Breast epithelium (tissue), 4 donors: ENCODE measurements around the gene B4GALNT1. TPM values are rescaled to one million over a fixed set of nuclear protein-coding genes. Genes with fewer than 3 reads are reported as not detected.

ENCODE experiments used
- DNase-seq, 2 donors: peaks; one replicate each; pipeline ENCODE4 v3.0.0-alpha.2; 2019; ENCODE audit warnings: low spot score in 2 of 2
- H3K27ac ChIP-seq, 2 donors: fragments of 200-600 bp; sonication (generic) in 1 of 2; one replicate each; pipeline ENCODE4 v1.5.1; 2016 to 2019; ENCODE audit warnings: mild to moderate bottlenecking in 1 of 2
- H3K27me3 ChIP-seq, 2 donors: fragments of 200-600 bp; sonication (generic) in 1 of 2; one replicate each; pipeline versions ENCODE4 v1.5.1 to v1.6.0; 2017 to 2019; ENCODE audit warnings: control low read depth in 1 of 2, mild to moderate bottlenecking in 1 of 2
- H3K36me3 ChIP-seq: fragments of 200-600 bp; one replicate; pipeline ENCODE4 v1.5.1; 2019
- H3K4me1 ChIP-seq, 2 donors: fragments of 200-600 bp; sonication (generic); one replicate each; pipeline ENCODE4 v1.5.1; 2016 to 2019; ENCODE audit warnings: control low read depth in 1 of 2
- H3K4me3 ChIP-seq, 3 donors: fragments of 200-600 bp; sonication (generic); 1 replicate in 2 of 3; 2 replicates in 1 of 3; pipeline ENCODE4 v1.5.1; 2016 to 2019; ENCODE audit warnings: mild to moderate bottlenecking in 3 of 3, moderate library complexity in 2 of 3
- H3K9me3 ChIP-seq, 2 donors: fragments of 200-600 bp; sonication (generic) in 1 of 2; one replicate each; pipeline ENCODE4 v1.5.1; 2016 to 2019; ENCODE audit warnings: control low read depth in 1 of 2
- CTCF ChIP-seq, 3 donors: fragments of 450-650 bp; IDR thresholded peaks; one replicate each; pipeline ENCODE4 v1.5.1; 2016 to 2017; ENCODE audit warnings: antibody characterized with exemption in 3 of 3, mild to moderate bottlenecking in 3 of 3, moderate library complexity in 3 of 3
- POLR2A ChIP-seq: fragments of 450-650 bp; IDR thresholded peaks from one replicate; pipeline ENCODE4 v1.6.1; 2016; ENCODE audit warnings: antibody characterized with exemption, mild to moderate bottlenecking, moderate library complexity
- POLR2AphosphoS5 ChIP-seq, 3 donors: sonication (generic); formaldehyde crosslinking; IDR thresholded peaks; one replicate each; pipeline ENCODE4 v1.6.1; 2017; ENCODE audit warnings: antibody characterized with exemption in 3 of 3
- intact Hi-C: fragments of 100-400 bp; cut with DNase I; formaldehyde crosslinking; loops from one replicate; pipeline ENCODE4 v1.15.1; 2023; ENCODE audit warnings: low total_unique reads
- total RNA-seq, 3 donors: library from RNA; depleted of rRNA; stranded (reverse); fragments of >200 nt; gene quantifications; one replicate each; pipeline ENCODE4 v1.1.0, GENCODE V29; 2016

B4GALNT1 gene
- total RNA-seq, 3 donors from 2014 or later, result 1.1 to 2.6 (median 1.2) TPM

- Histone ChIP-seq H3K27ac (no peak overlapping the region), H3K9me3 (no peaks in the 10 kb centered on the region), H3K27me3 (no peaks in the 10 kb centered on the region), H3K36me3 (no peaks in the 10 kb centered on the region), H3K4me3 (no peak overlapping the region), H3K4me1 (no peaks in the 10 kb centered on the region)
- TF ChIP-seq POLR2AphosphoS5 (IDR thresholded peaks at IDR 0.05), result no peak
- TF ChIP-seq CTCF (IDR thresholded peaks at IDR 0.05), result no peak
- TF ChIP-seq POLR2A, result no peak
- intact Hi-C loops, result no loop called here
- DNase-seq, result no peak
Measured at GRCh38 chr12:57577981-57578758, 54.8 kb downstream of the B4GALNT1 start.

- H3K36me3 ChIP-seq, result no peaks in the 10 kb centered on the region
Measured at GRCh38 chr12:57576613-57577160, 56.3 kb downstream of the B4GALNT1 start.

More at GRCh38 chr12:57576613-57577160, 56.3 kb downstream of the B4GALNT1 start:
- no peaks in the 10 kb centered on the region for H3K4me1 ChIP-seq
- DNase-seq, result no peak
- H3K27me3 ChIP-seq, result no peaks in the 10 kb centered on the region
- no peak overlapping the region for H3K27ac ChIP-seq
- TF ChIP-seq POLR2AphosphoS5 (IDR thresholded peaks at IDR 0.05), result no peak
- no peak for TF ChIP-seq POLR2A
- TF ChIP-seq CTCF (IDR thresholded peaks at IDR 0.05), result no peak
- H3K9me3 ChIP-seq, result no peaks in the 10 kb centered on the region
- intact Hi-C loops, result no loop called here
- no peak overlapping the region for H3K4me3 ChIP-seq

Other genes starting within 250 kb of the B4GALNT1 start
- 10 to 100 TPM; 31.6 to 43.0 (median 35.7) TPM for gene R3HDM2, start 202.2 kb downstream of the B4GALNT1 start, total RNA-seq
- not detected for gene INHBC, start 198.4 kb downstream of the B4GALNT1 start, total RNA-seq
- gene INHBE, start 177.9 kb downstream of the B4GALNT1 start, total RNA-seq, result not detected
- gene GLI1, start 173.4 kb downstream of the B4GALNT1 start, total RNA-seq, result 1 to 10 TPM in 2 of 3 donors, under 1 TPM in 1; 0.66 to 2.1 (median 1.2) TPM
- gene ARHGAP9, start 153.3 kb downstream of the B4GALNT1 start, total RNA-seq, result 10 to 100 TPM; 10.8 to 16.6 (median 11.1) TPM
- gene MARS1, start 145.1 kb downstream of the B4GALNT1 start, total RNA-seq, result 10 to 100 TPM; 39.2 to 65.9 (median 60.2) TPM
- 10 to 100 TPM; 39.0 to 58.4 (median 51.2) TPM for gene DDIT3, start 112.7 kb downstream of the B4GALNT1 start, total RNA-seq
- gene MBD6, start 110.4 kb downstream of the B4GALNT1 start, total RNA-seq, result 10 to 100 TPM; 12.6 to 26.1 (median 19.7) TPM
- gene DCTN2, start 86.0 kb downstream of the B4GALNT1 start, total RNA-seq, result 100 to 1,000 TPM; 108 to 138 (median 131) TPM
- gene KIF5A, start 83.2 kb downstream of the B4GALNT1 start, total RNA-seq, result 1 to 10 TPM in 1 of 3 donors, under 1 TPM in 1, not detected in 1; 0.98 to 1.2 TPM
- gene PIP4K2C, start 42.0 kb downstream of the B4GALNT1 start, total RNA-seq, result 10 to 100 TPM; 13.8 to 26.9 (median 24.6) TPM
- 10 to 100 TPM in 2 of 3 donors, 1 to 10 TPM in 1; 3.0 to 35.1 (median 25.9) TPM for gene DTX3, start 28.4 kb downstream of the B4GALNT1 start, total RNA-seq
- gene ARHGEF25, start 21.8 kb downstream of the B4GALNT1 start, total RNA-seq, result 10 to 100 TPM in 2 of 3 donors, 1 to 10 TPM in 1; 8.3 to 28.2 (median 19.2) TPM
- gene OS9, start 60.9 kb upstream of the B4GALNT1 start, total RNA-seq, result 100 to 1,000 TPM; 184 to 431 (median 213) TPM
- gene AGAP2, start 105.5 kb upstream of the B4GALNT1 start, total RNA-seq, result 1 to 10 TPM; 1.2 to 1.8 (median 1.6) TPM
- 100 to 1,000 TPM in 1 of 3 donors, 10 to 100 TPM in 2; 55.5 to 107 (median 73.1) TPM for gene TSPAN31, start 111.8 kb upstream of the B4GALNT1 start, total RNA-seq
- 100 to 1,000 TPM; 105 to 136 (median 109) TPM for gene CDK4, start 119.1 kb upstream of the B4GALNT1 start, total RNA-seq
- gene MARCHF9, start 121.9 kb upstream of the B4GALNT1 start, total RNA-seq, result 1 to 10 TPM; 6.9 to 9.8 (median 7.5) TPM
- 1 to 10 TPM in 1 of 3 donors, under 1 TPM in 2; 0.33 to 2.2 (median 0.48) TPM for gene CYP27B1, start 133.9 kb upstream of the B4GALNT1 start, total RNA-seq
- 10 to 100 TPM in 1 of 3 donors, 1 to 10 TPM in 2; 4.8 to 12.6 (median 8.2) TPM for gene METTL1, start 138.9 kb upstream of the B4GALNT1 start, total RNA-seq
- 10 to 100 TPM; 15.7 to 18.1 (median 16.5) TPM for gene EEF1AKMT3, start 139.4 kb upstream of the B4GALNT1 start, total RNA-seq
- gene TSFM, start 149.6 kb upstream of the B4GALNT1 start, total RNA-seq, result 10 to 100 TPM; 17.9 to 30.8 (median 27.2) TPM
- gene AVIL, start 185.5 kb upstream of the B4GALNT1 start, total RNA-seq, result 10 to 100 TPM in 1 of 3 donors, 1 to 10 TPM in 2; 3.8 to 17.7 (median 8.8) TPM
- 100 to 1,000 TPM; 144 to 175 (median 167) TPM for gene CTDSP2, start 213.5 kb upstream of the B4GALNT1 start, total RNA-seq